Thyroid gland (tissue), 4 donors: ENCODE results near the gene ZNF76. TPM values are rescaled to one million over a fixed set of nuclear protein-coding genes. Genes with fewer than 3 reads are reported as not detected.

Experiments used
- DNase-seq, 2 donors: peaks; one replicate each; pipeline ENCODE4 v3.0.0-alpha.2; 2019
- H3K27ac ChIP-seq, 3 donors: fragments of 200-600 bp; sonication (generic); 1 replicate in 2 of 3; 2 replicates in 1 of 3; pipeline ENCODE4 v1.5.1; 2016 to 2019; ENCODE audit warnings: mild to moderate bottlenecking in 1 of 3, moderate library complexity in 1 of 3
- H3K27me3 ChIP-seq: fragments of 200-600 bp; sonication (generic); one replicate; pipeline ENCODE4 v1.5.1; 2019
- H3K36me3 ChIP-seq, 2 donors: fragments of 200-600 bp; sonication (generic); one replicate each; pipeline ENCODE4 v1.5.1; 2016 to 2019
- H3K4me1 ChIP-seq, 2 donors: fragments of 200-600 bp; sonication (generic); one replicate each; pipeline ENCODE4 v1.5.1; 2017 to 2019
- H3K4me3 ChIP-seq, 3 donors: fragments of 200-600 bp; sonication (generic); replicated peaks in 1 of 3; 1 replicate in 2 of 3; 2 replicates in 1 of 3; pipeline ENCODE4 v1.5.1; 2016; ENCODE audit warnings: mild to moderate bottlenecking in 1 of 3
- H3K9me3 ChIP-seq: fragments of 200-600 bp; sonication (generic); one replicate; pipeline ENCODE4 v1.5.1; 2017
- POLR2A ChIP-seq, 2 donors: fragments of 450-650 bp; IDR thresholded peaks; one replicate each; pipeline ENCODE4 v1.6.1; 2017; ENCODE audit warnings: antibody characterized with exemption in 2 of 2, mild to moderate bottlenecking in 2 of 2, moderate library complexity in 1 of 2
- WGBS, 2 donors: methylation state at CpG; one replicate each; pipeline ENCODE4 v1.1.5; 2017; 5-methylcytosine and 5-hydroxymethylcytosine counted together
- intact Hi-C: fragments of 100-400 bp; cut with DNase I; formaldehyde crosslinking; loops from one replicate; pipeline ENCODE4 v1.15.1; 2023
- total RNA-seq, 4 donors: library from RNA; depleted of rRNA; stranded (reverse); fragments of >200 nt; gene quantifications; one replicate each; pipeline ENCODE4 v1.2.3, GENCODE V29; 2016
- TF ChIP-seq, protein P1 (sequence below), 6 experiments: fragments of 200-600 bp in 3 of 6; fragments of 450-650 bp in 3 of 6; sonication (generic) in 3 of 6; IDR thresholded peaks; one replicate each; pipeline ENCODE4 v1.5.1; 2016 to 2019; ENCODE audit warnings: antibody characterized with exemption in 6 of 6, mild to moderate bottlenecking in 2 of 6, inconsistent platforms in 1 of 6, moderate library complexity in 1 of 6

The ZNF76 gene
- total RNA-seq = 10 to 100 TPM; 54.3 to 81.7 (median 71.6) TPM

DNA sequence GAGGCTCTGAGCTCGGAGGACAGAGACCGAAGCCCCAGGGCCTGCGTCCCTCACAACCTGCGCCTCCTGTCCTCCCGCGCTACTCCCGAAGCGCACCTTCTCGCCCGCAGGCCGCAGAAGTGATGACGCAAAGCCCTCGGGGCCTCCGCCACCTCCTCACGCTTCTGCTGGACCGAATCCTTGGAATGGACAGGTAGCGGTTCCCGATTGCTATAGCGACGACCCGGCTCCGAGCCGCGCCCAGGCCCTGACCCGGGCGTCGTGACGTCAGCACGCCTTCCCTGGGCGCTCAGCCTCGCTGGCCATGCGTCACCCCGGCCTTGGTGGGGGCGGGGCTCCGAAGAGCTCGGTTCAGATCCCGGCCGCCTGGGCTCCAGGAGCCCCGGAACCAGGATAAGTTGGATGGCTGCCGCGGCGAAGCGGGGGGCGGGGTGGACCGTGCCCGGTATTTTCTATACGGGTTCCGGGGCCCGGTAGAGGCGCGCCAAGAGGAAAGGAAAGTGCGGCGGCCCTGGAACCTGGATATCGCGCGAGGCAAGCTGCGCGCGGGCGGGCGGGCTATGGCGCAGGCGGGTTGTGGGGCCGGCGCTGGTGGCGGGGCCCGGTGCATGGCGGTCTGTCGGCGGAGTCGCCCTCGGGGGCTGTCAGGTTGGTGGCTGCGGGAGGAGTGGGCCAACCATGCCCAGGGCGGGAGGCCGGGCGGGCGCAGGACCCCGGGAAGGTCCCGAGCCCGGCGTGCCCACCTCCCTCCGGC is at the start of gene ZNF76:
ZNF76 (plus strand) TSS at position 542 of the 754 bp plus-strand sequence. CDS start 21,417 bp downstream, outside the sequence.
- Histone ChIP-seq H3K4me3 (peak within 1 kb of the TSS; percentile 54 to 84 (median 70)), H3K36me3 (no peaks in the 10 kb centered on the region), H3K4me1 (peaks cover 26 to 43% of the 10 kb centered on the region in 2 donors), H3K27me3 (no peaks in the 10 kb centered on the region), H3K9me3 (no peaks in the 10 kb centered on the region), H3K27ac (peak within 1 kb of the TSS; percentile 95 to 99 (median 98))
- intact Hi-C loops = no loop called here
- 0% methylated on average over 8 to 33 of the region's 82 CpGs for WGBS, 2 donors
- peak; percentile 99 for DNase-seq
- TF ChIP-seq POLR2A (IDR thresholded peaks at IDR 0.05) = peak; percentile 62 to 77
- TF ChIP-seq, protein P1, sequence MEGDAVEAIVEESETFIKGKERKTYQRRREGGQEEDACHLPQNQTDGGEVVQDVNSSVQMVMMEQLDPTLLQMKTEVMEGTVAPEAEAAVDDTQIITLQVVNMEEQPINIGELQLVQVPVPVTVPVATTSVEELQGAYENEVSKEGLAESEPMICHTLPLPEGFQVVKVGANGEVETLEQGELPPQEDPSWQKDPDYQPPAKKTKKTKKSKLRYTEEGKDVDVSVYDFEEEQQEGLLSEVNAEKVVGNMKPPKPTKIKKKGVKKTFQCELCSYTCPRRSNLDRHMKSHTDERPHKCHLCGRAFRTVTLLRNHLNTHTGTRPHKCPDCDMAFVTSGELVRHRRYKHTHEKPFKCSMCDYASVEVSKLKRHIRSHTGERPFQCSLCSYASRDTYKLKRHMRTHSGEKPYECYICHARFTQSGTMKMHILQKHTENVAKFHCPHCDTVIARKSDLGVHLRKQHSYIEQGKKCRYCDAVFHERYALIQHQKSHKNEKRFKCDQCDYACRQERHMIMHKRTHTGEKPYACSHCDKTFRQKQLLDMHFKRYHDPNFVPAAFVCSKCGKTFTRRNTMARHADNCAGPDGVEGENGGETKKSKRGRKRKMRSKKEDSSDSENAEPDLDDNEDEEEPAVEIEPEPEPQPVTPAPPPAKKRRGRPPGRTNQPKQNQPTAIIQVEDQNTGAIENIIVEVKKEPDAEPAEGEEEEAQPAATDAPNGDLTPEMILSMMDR (IDR thresholded peaks at IDR 0.05) = peak in 2 of 6 experiments; percentile 37 to 76

DNA sequence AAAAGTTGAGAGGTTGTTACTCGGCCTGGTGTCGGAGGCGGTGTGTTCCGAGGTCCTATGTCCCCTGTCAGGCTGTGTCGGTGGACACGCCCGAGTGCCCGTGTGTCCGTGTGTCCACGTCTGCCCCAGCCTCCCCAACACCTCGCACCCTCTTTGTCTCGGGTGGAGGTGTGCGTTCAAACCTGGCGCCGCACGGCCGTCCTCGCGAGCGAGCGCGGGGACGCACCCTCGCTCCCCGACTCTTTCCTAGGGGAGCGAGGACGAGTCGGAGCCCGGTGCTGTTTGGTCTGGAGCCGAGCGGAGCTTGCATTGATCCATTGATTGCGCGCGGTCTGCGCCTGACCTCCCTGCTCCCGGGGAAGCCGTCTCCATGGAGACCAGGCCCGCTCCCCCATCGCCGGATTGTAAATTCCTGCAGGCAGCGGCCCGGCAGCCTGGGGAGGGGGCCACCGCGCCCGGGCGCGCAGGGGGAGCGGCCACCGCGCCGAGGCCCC is 46.2 kb upstream of the ZNF76 start:
- H3K9me3 ChIP-seq = no peaks in the 10 kb centered on the region
- WGBS, 2 donors = 16 to 18% methylated on average over 22 to 42 of the region's 51 CpGs
- H3K27me3 ChIP-seq = no peaks in the 10 kb centered on the region

DNA sequence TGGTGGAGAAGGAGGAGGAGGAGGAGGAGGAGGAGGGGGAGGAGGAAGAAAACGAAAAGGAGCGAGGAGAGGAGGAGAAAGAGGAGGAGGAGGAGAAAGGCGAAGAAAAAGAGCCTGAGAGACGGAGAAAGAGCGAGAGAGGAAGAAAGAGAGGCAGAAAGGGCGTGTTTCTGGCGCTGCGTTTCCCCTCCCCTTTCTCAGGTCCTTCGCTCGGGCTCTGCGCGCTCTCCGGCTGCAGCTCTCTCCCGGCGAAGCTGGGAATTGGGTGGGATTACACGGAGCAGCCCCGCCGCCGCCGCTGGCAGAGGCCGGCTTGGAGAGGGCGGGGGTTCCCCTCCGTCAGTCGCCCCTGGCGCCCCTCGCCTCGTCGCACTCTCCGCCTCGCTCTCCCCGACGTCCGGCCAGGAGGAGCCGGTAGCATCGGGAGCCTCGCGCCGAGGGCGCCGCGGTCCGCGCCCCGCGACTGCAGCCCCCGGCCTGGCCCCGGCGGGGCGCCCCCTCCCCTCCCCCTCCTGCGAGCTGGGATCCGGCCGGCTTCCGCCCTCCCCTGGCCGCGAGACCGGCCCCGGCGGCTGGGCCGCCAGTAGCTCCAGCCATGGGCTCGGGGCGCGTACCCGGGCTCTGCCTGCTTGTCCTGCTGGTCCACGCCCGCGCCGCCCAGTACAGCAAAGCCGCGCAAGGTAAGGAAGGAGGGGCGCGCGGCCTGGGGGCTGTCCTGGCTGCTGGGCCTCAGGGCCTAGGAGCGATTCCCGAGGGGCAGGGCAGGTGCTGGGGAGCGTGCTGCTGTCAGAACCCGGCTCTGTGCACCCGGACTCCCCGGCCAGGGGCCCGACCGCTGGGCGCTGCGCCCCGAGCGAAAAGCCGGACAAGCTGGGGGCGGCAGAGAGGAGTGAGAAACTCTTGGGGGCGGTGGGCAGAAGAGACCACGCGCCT is 45.4 kb upstream of the ZNF76 start, which contains the start of gene SCUBE3:
SCUBE3 (plus strand) TSS at position 133 of the 933 bp plus-strand sequence; CDS start at position 596, 463 bp downstream.
- Histone ChIP-seq H3K4me1 (peaks cover 38 to 51% of the 10 kb centered on the region in 2 donors), H3K27me3 (no peaks in the 10 kb centered on the region), H3K36me3 (no peaks in the 10 kb centered on the region), H3K9me3 (no peaks in the 10 kb centered on the region), H3K4me3 (peak within 1 kb of the TSS; percentile 49 to 59 (median 57)), H3K27ac (peak within 1 kb of the TSS; percentile 44 to 90 (median 79))
- peak; percentile 56 to 71 for DNase-seq
- intact Hi-C loops = no loop called here
- peak in 1 of 2 donors; percentile 77 for TF ChIP-seq POLR2A (IDR thresholded peaks at IDR 0.05)
- TF ChIP-seq, protein P1 (IDR thresholded peaks at IDR 0.05) = no peak
- WGBS, 2 donors = 0 to 1% methylated on average over 45 to 53 of the region's 89 CpGs

More for the DNA sequence above, 46.2 kb upstream of the ZNF76 start:
- TF ChIP-seq, protein P1 (IDR thresholded peaks at IDR 0.05) = no peak
- TF ChIP-seq POLR2A (IDR thresholded peaks at IDR 0.05) = no peak
- Histone ChIP-seq H3K27ac (peak overlapping the region in 2 of 3 donors; percentile 79 to 90), H3K4me3 (peak overlapping the region; percentile 49 to 59 (median 57)), H3K36me3 (no peaks in the 10 kb centered on the region), H3K4me1 (peaks cover 33 to 46% of the 10 kb centered on the region in 2 donors)
- peak; percentile 42 to 53 for DNase-seq
- intact Hi-C loops = no loop called here

DNA sequence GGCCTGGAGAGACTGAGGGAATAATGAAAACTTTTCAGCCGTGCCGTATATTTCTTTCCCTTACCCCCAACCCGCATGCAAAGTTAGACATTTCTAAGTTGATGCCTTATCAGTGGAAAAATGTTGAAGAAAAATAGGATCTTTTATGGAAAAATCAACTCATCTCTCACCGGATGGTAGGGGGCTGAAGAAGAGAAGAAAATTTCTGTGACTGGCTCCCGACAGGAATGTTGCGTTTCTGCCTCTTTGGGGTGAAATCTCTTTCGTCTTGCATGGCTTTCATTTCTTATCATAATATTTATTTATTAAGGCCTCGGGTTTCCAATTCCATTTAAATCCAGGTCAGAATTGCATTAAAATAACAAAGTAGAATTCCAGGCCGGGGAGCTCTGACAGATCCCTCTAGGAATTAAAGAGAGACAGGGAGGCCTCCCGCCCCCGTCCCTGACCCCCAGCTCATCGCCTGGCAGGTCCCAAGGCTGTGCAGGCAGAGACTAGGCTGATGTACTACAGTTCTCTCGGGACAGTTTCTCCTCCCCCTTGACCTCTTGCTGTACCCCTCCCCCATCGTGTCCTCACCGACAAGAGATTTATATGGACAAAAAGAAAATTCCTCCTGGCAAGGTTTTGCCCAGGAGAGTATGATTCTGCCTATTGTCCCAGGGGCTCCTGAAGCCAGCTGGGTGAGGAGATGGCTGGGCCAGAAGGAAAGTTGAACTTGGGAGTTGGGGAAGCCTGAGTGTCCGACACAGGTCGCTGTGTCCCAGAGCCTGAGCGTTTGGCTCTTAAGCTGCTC is 44.5 kb upstream of the ZNF76 start:
- intact Hi-C loops = no loop called here
- H3K36me3 ChIP-seq = no peaks in the 10 kb centered on the region
- peak overlapping the region; percentile 44 to 90 (median 79) for H3K27ac ChIP-seq
- H3K9me3 ChIP-seq = no peaks in the 10 kb centered on the region
- TF ChIP-seq, protein P1 (IDR thresholded peaks at IDR 0.05) = no peak
- TF ChIP-seq POLR2A (IDR thresholded peaks at IDR 0.05) = peak in 1 of 2 donors; percentile 45
- H3K4me3 ChIP-seq = peak overlapping the region; percentile 49 to 59 (median 57)
- H3K4me1 ChIP-seq = peaks cover 43 to 51% of the 10 kb centered on the region in 2 donors
- H3K27me3 ChIP-seq = no peaks in the 10 kb centered on the region
- DNase-seq = peak; percentile 54 to 63
- 22 to 29% methylated on average over 18 of the region's 18 CpGs for WGBS, 2 donors
